Adrenal gland (tissue), 12 donors: ENCODE results near the gene FES. TPM values are rescaled to one million over a fixed set of nuclear protein-coding genes. Genes with fewer than 3 reads are reported as not detected.

Experiments used
- DNase-seq, 7 donors: peaks; one replicate each; pipeline ENCODE4 v3.0.0-alpha.2; 2019 to 2020
- H3K27ac ChIP-seq, 5 donors: fragments of 200-600 bp; sonication (generic) in 4 of 5; 1 replicate in 3 of 5; 2 replicates in 2 of 5; pipeline versions ENCODE4 v1.5.1 to v1.8.0; 2016 to 2020; ENCODE audit warnings: mild to moderate bottlenecking in 1 of 5
- H3K27me3 ChIP-seq: fragments of 200-600 bp; 2 replicates; pipeline ENCODE4 v1.8.0; 2021
- H3K36me3 ChIP-seq, 2 donors: fragments of 200-600 bp; replicated peaks in 1 of 2; 1 replicate in 1 of 2; 2 replicates in 1 of 2; pipeline versions ENCODE4 v1.5.1 to v1.8.0; 2018 to 2022
- H3K4me1 ChIP-seq, 2 donors: fragments of 200-600 bp; replicated peaks in 1 of 2; 1 replicate in 1 of 2; 2 replicates in 1 of 2; pipeline versions ENCODE4 v1.5.1 to v1.8.0; 2018 to 2021
- H3K4me3 ChIP-seq, 4 donors: fragments of 200-600 bp; sonication (generic) in 3 of 4; one replicate each; pipeline ENCODE4 v1.5.1; 2016 to 2018
- H3K9me3 ChIP-seq, 3 donors: fragments of 200-600 bp; sonication (generic) in 1 of 3; replicated peaks in 1 of 3; 1 replicate in 2 of 3; 2 replicates in 1 of 3; pipeline versions ENCODE4 v1.5.1 to v1.8.0; 2016 to 2021
- CTCF ChIP-seq, 6 experiments: fragments of 450-650 bp in 4 of 6; fragments of 200-600 bp in 2 of 6; sonication (generic) in 1 of 6; IDR thresholded peaks; 1 replicate in 5 of 6; 2 replicates in 1 of 6; pipeline versions ENCODE4 v1.5.1 to v1.8.0; 2016 to 2021; ENCODE audit warnings: antibody characterized with exemption in 6 of 6, mild to moderate bottlenecking in 2 of 6, moderate library complexity in 1 of 6
- POLR2A ChIP-seq, 2 donors: fragments of 450-650 bp; IDR thresholded peaks; one replicate each; pipeline ENCODE4 v1.6.1; 2017; ENCODE audit warnings: antibody characterized with exemption in 2 of 2, mild to moderate bottlenecking in 2 of 2, moderate library complexity in 1 of 2
- WGBS, 4 donors: extraction: QIAGEN DNeasy Blood & Tissue Kit in 2 of 4; methylation state at CpG; one replicate each; pipeline versions ENCODE4 v1.1.5 to v1.1.7; 2013 to 2017; 5-methylcytosine and 5-hydroxymethylcytosine counted together
- intact Hi-C, 2 donors: fragments of 100-400 bp; cut with DNase I; formaldehyde crosslinking; loops; one replicate each; pipeline versions ENCODE4 v1.14.1 to v1.15.0; 2022 to 2023
- polyA plus RNA-seq, 3 donors: library from polyadenylated mRNA; stranded (reverse); fragments of 200-250 nt in 2 of 3; fragments of 350-450 nt in 1 of 3; fragmentation: Illumina TruSeq in 1 of 3; extraction: RNeasy Lipid Tissue Mini Kit (QIAGEN cat#74804) in 1 of 3; gene quantifications; one replicate each; pipeline ENCODE4 v1.2.3, GENCODE V29; 2013 to 2014
- total RNA-seq, 9 donors: library from RNA; depleted of rRNA in 4 of 9; stranded (reverse); fragments of >200 nt in 4 of 9; fragments of 120-200 nt in 1 of 9; fragmentation: NEBNext Ultra II Directional in 1 of 9; extraction: Animal tissue kit (Norgen Biotek cat#: 25700) in 1 of 9; gene quantifications; one replicate each; pipeline versions ENCODE4 v1.1.0 to v1.2.4, GENCODE V29; 2013 to 2023
- donor health status: healthy with polysubstance abuse.
- donor health status: Bipolar disorder and iron deficiency.
- donor health status: DM: yes; HTN: yes; CAD: no.
- donor health status: DM: no; HTN: no; CAD: no.
- donor health status: DM: no; HTN: no; CAD: no.
- donor health status: DM: yes; HTN: yes; CAD: no.

Gene FES
- total and polyA plus RNA-seq, 12 donors, result 2.3 to 82.3 (median 24.9) TPM

- peaks cover 26 to 47% of the 10 kb centered on the region in 2 donors for H3K4me1 ChIP-seq
- intact Hi-C loops, result no loop called here
- WGBS, 4 donors, result 0 to 1% (median 0%) methylated on average over 7 to 70 of the region's 71 CpGs
These were observed 13.1 kb upstream of the FES start for GRCh38 chr15:90871139-90871715.

GRCh38 chr15:90871716-90872485, 12.4 kb upstream of the FES start:
- no peaks in the 10 kb centered on the region for H3K9me3 ChIP-seq
- intact Hi-C loops, result no loop called here
- H3K27me3 ChIP-seq, result no peaks in the 10 kb centered on the region
- peaks cover 0 to 13% of the 10 kb centered on the region in 2 donors for H3K36me3 ChIP-seq
- peaks cover 26 to 47% of the 10 kb centered on the region in 2 donors for H3K4me1 ChIP-seq
- DNase-seq, result peak in 2 of 7 donors; percentile 34 to 38
- H3K4me3 ChIP-seq, result peak overlapping the region; percentile 54 to 97 (median 73)
- H3K27ac ChIP-seq, result peak overlapping the region in 4 of 5 donors; percentile 52 to 95 (median 88)
- no peak for TF ChIP-seq POLR2A (IDR thresholded peaks at IDR 0.05)
- TF ChIP-seq CTCF (IDR thresholded peaks at IDR 0.05), result no peak
- 0 to 1% (median 0%) methylated on average over 4 to 77 of the region's 77 CpGs for WGBS, 4 donors

More at GRCh38 chr15:90871139-90871715, 13.1 kb upstream of the FES start:
- H3K9me3 ChIP-seq, result no peaks in the 10 kb centered on the region
- peak overlapping the region in 4 of 5 donors; percentile 75 to 95 (median 88) for H3K27ac ChIP-seq
- peak in 3 of 7 donors; percentile 26 to 45 (median 43) for DNase-seq
- H3K27me3 ChIP-seq, result no peaks in the 10 kb centered on the region
- TF ChIP-seq CTCF (IDR thresholded peaks at IDR 0.05) (no peak), POLR2A (IDR thresholded peaks at IDR 0.05) (peak in 1 of 2 donors; percentile 17)
- H3K4me3 ChIP-seq, result peak overlapping the region; percentile 54 to 97 (median 73)
- peaks cover 0 to 6% of the 10 kb centered on the region in 2 donors for H3K36me3 ChIP-seq

- TF ChIP-seq POLR2A (IDR thresholded peaks at IDR 0.05) (peak in 1 of 2 donors; percentile 51), CTCF (IDR thresholded peaks at IDR 0.05) (no peak)
- peaks cover 26 to 47% of the 10 kb centered on the region in 2 donors for H3K4me1 ChIP-seq
- no peaks in the 10 kb centered on the region for H3K27me3 ChIP-seq
- intact Hi-C loops, result no loop called here
- H3K36me3 ChIP-seq, result peaks cover 0 to 20% of the 10 kb centered on the region in 2 donors
- whole genome bisulfite sequencing, 4 donors, result 23 to 31% (median 26%) methylated on average over 9 to 12 of the region's 12 CpGs
- peak in 3 of 7 donors; percentile 49 to 56 (median 50) for DNase-seq
- H3K9me3 ChIP-seq, result no peaks in the 10 kb centered on the region
- peak overlapping the region in 3 of 4 donors; percentile 70 to 97 (median 76) for H3K4me3 ChIP-seq
- H3K27ac ChIP-seq, result peak overlapping the region in 4 of 5 donors; percentile 52 to 95 (median 88)
These were observed 11.7 kb upstream of the FES start for GRCh38 chr15:90872486-90873184.
